ENCODE measurements around the gene FAIM2. TPM values are rescaled to one million over a fixed set of nuclear protein-coding genes. Genes with fewer than 3 reads are reported as not detected.

Gene FAIM2
- total RNA-seq, 2 donors from 2014 or later = 1.0 to 4.9 TPM

DNA sequence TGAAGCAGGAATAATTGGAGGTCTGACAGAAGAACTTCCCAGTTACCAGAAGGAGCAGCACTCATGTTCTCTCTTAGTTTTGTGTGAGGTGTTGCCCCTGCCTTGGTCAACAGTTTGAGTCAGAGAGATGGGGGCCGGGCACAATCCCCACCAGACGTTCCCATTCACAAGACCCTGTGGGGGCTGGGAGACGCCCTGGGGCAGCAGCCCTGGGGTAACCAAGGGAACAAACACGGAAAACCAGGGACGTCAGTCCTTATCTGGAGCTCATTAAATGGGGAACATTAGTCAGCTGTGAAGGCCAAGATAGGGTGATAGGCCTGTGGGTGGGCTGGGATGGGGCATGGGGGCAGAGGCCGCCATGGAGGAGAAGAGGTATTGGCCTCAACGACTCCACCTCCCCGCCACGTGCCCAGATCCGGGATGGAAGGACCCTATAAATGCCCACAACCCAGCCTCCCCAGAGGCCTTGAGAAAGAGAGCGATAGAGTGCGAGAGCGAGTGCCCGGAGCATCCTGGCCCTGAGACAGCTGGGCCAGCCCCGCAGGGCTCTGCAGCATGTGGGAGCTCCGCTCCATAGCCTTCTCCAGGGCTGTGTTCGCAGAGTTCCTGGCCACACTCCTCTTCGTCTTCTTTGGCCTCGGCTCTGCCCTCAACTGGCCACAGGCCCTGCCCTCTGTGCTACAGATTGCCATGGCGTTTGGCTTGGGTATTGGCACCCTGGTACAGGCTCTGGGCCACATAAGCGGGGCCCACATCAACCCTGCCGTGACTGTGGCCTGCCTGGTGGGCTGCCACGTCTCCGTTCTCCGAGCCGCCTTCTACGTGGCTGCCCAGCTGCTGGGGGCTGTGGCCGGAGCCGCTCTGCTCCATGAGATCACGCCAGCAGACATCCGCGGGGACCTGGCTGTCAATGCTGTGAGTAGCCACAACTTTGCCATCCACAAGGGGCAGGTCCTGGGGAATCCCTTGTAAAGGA is 46.9 kb upstream of the FAIM2 start, which contains the start of gene AQP2:
Gene AQP2, plus strand, starts transcription at position 465 of the 979 bp plus-strand sequence. Its CDS starts 94 bp downstream, at position 559.
- 74 to 81% methylated on average over 22 to 31 of the region's 32 CpGs for WGBS, 2 donors
- DNase-seq = no peak
- ATAC-seq = no peak
- Histone ChIP-seq H3K9me3 (no peaks in the 10 kb centered on the region), H3K4me1 (peaks cover 14% of the 10 kb centered on the region), H3K36me3 (replicated peaks in 1 of 2; ENCODE audit: insufficient read depth in 1 of 2, low read depth in 2 of 2) (no peaks in the 10 kb centered on the region), H3K4me3 (no peak within 1 kb of the TSS), H3K27ac (no peak within 1 kb of the TSS), H3K27me3 (peaks cover 0 to 10% of the 10 kb centered on the region in 2 donors)
- TF ChIP-seq, protein P1, sequence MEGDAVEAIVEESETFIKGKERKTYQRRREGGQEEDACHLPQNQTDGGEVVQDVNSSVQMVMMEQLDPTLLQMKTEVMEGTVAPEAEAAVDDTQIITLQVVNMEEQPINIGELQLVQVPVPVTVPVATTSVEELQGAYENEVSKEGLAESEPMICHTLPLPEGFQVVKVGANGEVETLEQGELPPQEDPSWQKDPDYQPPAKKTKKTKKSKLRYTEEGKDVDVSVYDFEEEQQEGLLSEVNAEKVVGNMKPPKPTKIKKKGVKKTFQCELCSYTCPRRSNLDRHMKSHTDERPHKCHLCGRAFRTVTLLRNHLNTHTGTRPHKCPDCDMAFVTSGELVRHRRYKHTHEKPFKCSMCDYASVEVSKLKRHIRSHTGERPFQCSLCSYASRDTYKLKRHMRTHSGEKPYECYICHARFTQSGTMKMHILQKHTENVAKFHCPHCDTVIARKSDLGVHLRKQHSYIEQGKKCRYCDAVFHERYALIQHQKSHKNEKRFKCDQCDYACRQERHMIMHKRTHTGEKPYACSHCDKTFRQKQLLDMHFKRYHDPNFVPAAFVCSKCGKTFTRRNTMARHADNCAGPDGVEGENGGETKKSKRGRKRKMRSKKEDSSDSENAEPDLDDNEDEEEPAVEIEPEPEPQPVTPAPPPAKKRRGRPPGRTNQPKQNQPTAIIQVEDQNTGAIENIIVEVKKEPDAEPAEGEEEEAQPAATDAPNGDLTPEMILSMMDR (IDR thresholded peaks at IDR 0.05) = no peak
- intact Hi-C loops (cut with DNase I) = no loop called here

DNA sequence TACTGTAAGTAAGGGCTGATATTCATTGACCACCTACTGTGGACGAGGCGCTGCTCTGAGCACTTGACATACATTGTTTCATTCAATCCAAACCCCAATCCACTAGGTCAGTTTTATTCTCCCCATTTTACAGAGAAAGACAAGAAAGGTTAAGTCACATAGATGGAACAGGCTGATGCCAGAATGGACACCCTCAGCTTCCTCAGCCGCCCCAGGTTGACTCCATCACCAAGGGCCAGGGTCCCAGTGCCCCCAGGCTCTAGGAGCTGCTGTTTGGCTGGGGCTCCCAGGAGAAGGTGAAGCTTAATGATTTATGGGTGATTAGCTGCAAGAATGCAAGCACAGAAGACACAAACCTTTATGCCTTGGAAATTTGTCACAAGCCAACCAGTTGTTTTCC is 46.2 kb upstream of the FAIM2 start:
- Histone ChIP-seq H3K27me3 (peaks cover 0 to 8% of the 10 kb centered on the region in 2 donors), H3K9me3 (no peaks in the 10 kb centered on the region), H3K4me3 (no peak overlapping the region), H3K27ac (no peak overlapping the region), H3K4me1 (peaks cover 20% of the 10 kb centered on the region), H3K36me3 (replicated peaks in 1 of 2; ENCODE audit: insufficient read depth in 1 of 2, low read depth in 2 of 2) (no peaks in the 10 kb centered on the region)
- TF ChIP-seq, protein P1 (IDR thresholded peaks at IDR 0.05) = no peak
- no peak for TF ChIP-seq POLR2A (IDR thresholded peaks at IDR 0.05)
- intact Hi-C loops (cut with DNase I) = no loop called here
- DNase-seq = no peak
- WGBS, 2 donors = 81 to 83% methylated on average over 3 of the region's 3 CpGs
- ATAC-seq = no peak

DNA sequence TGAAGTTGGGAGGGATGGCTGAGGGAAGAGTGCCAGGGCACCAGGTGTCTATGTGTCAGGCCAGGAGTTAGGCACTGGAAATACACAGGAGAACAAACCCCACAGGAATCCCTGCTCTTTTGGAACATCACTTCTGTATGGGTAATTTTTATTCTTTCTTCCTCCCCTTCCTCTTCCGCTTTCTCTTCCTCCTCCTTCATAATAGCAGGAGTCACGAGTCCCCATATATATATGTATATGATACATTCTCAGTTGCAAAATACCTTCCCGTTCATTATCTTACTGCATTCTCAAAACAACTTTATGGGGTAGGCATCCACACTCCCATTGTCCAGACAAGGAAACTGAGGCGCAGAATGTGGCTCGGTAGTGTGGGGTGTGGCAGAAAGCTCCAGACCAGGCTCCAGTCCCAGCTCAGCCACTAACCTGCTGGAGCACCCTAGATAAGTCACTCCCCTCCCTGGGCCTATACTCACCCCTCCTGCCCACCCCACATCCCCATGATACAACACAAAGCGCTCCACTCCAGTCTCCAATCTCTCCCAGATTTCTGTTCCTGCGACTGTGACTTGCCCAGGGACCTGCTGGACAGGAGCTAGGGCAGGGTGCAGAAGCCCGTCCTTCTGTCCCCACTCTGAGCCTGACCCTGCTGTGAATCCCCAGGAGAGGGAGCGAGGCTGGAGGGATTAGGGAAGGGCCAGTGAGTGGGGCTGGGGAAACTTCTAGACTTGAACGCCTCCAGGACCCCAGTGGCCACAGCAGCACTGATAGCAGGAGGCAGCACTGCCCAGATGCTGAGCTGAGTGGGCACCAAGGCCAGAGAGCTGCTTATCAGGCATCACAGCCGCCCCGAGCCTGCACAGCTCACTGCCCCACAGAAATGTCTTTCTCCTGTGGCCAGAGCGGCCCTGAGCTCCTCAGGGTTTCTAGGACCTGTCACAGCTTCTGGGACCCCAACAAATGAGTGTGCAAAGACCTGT is 45.5 kb upstream of the FAIM2 start:
- Histone ChIP-seq H3K27me3 (peaks cover 0 to under 1% of the 10 kb centered on the region in 2 donors), H3K4me1 (peaks cover 20% of the 10 kb centered on the region), H3K9me3 (no peaks in the 10 kb centered on the region), H3K27ac (no peak overlapping the region), H3K4me3 (no peak overlapping the region), H3K36me3 (replicated peaks in 1 of 2; ENCODE audit: insufficient read depth in 1 of 2, low read depth in 2 of 2) (no peaks in the 10 kb centered on the region)
- DNase-seq (no peak), ATAC-seq (no peak)
- 79 to 84% methylated on average over 8 to 12 of the region's 13 CpGs for WGBS, 2 donors
- TF ChIP-seq, protein P1 (IDR thresholded peaks at IDR 0.05) = no peak
- TF ChIP-seq POLR2A (IDR thresholded peaks at IDR 0.05) = no peak
- intact Hi-C loops (cut with DNase I) = no loop called here

DNA sequence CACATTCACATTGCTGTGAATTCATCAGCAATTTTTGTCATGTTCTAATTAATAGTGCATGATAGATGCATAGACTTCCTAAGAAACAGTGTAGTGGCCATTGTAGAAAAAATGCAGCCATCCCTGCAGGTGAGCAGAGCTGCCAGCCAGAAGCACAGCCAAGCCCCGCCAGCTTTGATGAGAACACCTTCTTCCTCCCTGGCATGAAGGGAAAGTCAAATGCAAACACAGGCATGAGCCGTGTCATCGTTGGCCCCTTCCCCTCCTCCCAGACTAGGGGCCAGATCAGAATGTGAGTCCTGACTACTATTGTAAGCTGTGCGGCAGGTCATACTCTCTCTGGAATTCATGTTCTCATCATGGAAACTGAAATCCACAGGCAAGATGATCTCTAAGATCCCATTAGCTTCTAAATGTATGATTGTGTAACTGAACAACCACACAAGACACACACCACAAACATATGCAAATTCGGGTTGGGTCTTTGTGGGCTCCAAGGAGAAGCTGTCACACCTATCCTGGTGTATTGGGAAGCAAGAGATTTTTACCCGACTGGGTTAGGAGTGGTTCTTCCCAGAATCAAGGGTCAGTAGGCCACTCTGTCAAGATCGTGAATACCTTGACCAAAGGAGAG is 44.0 kb upstream of the FAIM2 start:
- no peaks in the 10 kb centered on the region for H3K36me3 ChIP-seq (replicated peaks in 1 of 2; ENCODE audit: insufficient read depth in 1 of 2, low read depth in 2 of 2)
- H3K9me3 ChIP-seq = no peaks in the 10 kb centered on the region
- intact Hi-C loops (cut with DNase I) = no loop called here
- no peak for ATAC-seq
- no peak for DNase-seq
- H3K27ac ChIP-seq = no peak overlapping the region
- H3K4me1 ChIP-seq = peaks cover 18% of the 10 kb centered on the region
- WGBS, 2 donors = 62 to 78% methylated on average over 4 to 7 of the region's 7 CpGs
- H3K27me3 ChIP-seq = no peaks in the 10 kb centered on the region
- TF ChIP-seq POLR2A (IDR thresholded peaks at IDR 0.05) = no peak
- TF ChIP-seq, protein P1 (IDR thresholded peaks at IDR 0.05) = no peak
- no peak overlapping the region for H3K4me3 ChIP-seq
